Stimulated activated CD8-positive, alpha-beta memory T cell treated with anti-CD3 and anti-CD28 coated beads, Interleukin-4, amount 100 ng/mL, for 24 hours (primary cell): ENCODE data around the gene PNMT.
A peak's percentile ranks its signal among the peaks of the same experiment; 100 is the strongest.

Source experiments
- DNase-seq: peaks from one replicate; pipeline ENCODE4 v3.0.0-alpha.2; 2020; ENCODE audit warnings: low read depth

PNMT gene

DNA sequence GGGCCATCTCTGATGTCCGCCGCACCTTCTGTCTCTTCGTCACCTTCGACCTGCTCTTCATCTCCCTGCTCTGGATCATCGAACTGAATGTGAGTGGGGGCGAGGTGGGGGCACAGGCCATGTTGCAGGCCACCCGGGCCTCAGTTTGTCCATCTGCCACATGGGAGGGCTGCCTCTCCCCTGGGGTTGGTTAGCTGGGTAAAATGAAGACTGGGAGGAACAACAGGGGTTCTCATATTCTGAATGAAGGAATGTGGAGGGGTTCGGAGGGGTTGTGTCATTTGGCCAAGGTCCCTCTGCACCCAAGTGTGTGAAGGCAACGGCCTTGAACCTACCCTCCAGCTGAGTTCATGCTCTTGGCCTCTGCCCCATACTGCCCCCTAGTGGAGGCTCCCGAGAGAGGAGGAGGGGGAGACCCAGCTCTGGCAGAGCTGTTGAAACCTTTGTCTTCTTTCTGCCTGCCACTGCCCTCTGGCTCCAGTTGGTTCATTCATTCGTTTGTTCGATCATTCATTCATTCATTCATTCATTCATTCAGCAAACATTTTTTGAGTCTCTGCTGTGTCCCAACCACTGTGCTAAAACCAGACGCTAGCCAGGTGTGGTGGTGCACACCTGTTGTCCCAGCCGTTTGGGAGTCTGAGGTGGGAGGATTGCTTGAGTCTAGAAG lies 14.5 kb upstream of the PNMT start:
- peak; percentile 71 for DNase-seq

DNA sequence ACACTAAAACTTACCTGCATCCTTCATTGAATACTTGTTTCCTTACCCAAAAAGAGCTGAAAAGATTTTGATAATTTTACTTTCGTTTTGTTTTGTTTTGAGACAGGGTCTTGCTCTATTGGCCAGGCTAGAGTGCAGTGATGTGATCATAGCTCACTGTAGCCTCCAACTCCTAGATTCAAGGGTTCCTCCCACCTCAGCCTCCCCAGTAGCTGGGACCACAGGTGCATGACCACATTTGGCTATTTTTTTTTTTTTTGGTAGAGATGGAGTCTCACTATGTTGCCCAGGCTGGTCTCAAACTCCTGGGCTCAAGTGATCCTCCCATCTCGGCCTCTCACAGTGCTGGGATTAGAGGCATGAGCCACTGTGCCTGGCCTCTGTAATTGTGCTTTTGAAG lies 13.1 kb upstream of the PNMT start:
- DNase-seq: no peak

DNA sequence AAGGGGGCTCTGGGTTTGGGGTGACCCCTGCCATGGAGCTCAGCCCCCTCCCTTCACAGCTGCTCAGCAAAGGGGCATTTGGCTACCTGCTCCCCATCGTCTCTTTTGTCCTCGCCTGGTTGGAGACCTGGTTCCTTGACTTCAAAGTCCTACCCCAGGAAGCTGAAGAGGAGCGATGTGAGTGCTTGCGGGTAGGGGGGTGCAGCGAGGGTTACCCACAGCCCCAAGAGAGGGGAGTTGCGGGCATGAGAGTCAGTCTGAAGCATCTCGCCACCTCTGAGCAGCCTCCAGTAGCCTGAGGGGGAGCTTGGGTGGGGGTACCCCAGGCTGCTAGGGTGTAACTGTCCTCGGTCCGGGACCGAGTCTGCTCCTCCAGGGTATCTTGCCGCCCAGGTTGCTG lies 9.9 kb upstream of the PNMT start:
- no peak for DNase-seq

DNA sequence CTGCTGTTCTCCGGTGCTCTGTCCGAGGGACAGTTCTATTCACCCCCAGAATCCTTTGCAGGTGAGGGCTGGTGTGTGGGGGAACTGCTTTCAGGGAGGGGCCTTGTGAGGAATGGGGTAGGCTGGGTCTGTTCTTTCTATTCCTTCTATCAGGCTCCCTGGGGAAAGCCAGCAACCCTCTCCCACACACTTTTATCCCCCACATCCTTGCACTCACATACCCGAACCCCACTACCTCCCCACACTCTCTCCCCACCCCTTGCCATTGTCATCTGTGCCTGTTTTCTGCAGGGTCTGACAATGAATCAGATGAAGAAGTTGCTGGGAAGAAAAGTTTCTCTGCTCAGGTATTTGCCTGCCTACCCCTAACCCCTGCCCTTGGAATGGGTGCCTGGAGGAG lies 9.5 kb upstream of the PNMT start:
- no peak for DNase-seq

DNA sequence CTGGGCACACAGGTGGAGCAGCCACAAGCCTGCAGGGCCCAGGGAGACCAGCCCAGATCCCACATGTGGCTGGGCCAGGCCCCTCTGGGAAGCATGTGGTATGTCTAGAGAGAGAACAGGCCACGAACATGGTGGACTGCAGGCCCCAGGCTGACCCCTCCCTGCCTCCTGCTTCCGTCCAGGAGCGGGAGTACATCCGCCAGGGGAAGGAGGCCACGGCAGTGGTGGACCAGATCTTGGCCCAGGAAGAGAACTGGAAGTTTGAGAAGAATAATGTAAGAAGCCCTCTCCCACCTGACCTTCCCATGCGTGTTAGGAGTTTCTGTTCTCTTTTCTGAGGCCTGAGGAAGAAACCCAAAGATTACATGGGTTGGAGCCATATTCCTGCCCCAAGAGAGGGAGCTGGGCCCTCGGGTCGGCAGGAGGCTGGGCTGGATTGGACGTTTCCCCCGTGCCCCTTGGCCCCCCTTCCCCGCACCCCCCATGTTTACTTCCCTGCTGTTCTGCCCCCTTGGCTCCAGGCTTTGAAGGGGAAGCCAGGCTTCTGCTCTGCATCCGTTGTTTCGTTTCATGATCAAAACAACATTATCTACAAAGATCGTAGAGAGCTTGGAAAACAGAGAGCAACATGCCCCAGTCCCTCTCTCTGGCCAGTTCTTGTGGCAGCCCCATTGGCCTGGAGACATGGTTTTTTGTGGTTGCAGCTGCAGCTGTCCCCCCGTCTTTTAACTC lies 8.8 kb upstream of the PNMT start:
- no peak for DNase-seq

DNA sequence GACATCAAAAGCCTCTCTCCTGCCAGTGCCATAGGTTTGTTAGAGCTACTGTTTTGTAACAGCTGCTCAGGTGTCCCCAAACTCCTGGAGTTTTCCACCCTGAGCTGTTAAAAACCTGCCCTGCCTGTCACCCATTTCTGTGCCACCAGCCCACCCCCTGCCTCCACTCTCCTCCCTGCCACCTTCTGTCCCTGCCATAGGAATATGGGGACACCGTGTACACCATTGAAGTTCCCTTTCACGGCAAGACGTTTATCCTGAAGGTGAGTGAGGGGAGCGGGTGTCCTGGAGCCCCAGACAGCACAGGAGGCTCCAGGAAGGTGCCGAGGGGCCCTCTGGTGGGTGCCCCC lies 8.3 kb upstream of the PNMT start:
- DNase-seq: no peak

DNA sequence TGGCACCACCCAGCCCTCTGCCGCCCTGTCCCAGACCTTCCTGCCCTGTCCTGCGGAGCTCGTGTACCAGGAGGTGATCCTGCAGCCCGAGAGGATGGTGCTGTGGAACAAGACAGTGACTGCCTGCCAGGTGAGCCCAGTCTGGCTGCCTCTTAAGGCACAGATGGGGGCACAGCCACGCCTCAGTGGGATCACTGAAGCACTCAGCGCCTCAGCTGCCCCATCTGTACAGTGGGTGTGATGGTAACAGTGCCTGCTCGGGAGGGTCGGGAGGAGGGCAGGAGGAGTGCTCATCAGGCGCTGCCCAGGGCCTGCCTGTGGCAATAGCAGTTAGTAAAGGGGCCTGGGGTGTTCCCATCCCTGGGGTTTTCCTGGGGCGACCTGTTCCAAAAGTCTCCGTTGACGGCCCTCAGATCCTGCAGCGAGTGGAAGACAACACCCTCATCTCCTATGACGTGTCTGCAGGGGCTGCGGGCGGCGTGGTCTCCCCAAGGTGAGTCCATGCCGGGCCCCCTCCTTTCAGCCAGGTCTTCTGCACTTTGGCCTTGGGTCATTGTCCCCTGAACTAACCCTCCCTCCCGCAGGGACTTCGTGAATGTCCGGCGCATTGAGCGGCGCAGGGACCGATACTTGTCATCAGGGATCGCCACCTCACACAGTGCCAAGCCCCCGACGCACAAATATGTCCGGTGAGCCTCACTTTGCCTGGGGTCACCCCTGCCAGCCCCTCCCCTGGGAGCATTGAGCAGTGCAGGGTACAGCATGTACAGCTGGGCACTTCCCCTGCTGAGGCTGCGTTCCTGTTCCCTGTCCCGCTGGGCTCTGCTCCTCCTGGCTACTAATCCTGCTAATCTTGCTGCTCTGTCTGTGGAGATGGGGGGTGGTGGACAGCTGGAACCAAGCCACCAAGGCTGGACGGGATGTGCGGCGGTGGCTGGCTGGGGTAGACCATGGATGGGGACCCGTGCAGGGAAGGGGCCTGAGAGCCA lies 7.6 kb upstream of the PNMT start:
- no peak for DNase-seq

DNA sequence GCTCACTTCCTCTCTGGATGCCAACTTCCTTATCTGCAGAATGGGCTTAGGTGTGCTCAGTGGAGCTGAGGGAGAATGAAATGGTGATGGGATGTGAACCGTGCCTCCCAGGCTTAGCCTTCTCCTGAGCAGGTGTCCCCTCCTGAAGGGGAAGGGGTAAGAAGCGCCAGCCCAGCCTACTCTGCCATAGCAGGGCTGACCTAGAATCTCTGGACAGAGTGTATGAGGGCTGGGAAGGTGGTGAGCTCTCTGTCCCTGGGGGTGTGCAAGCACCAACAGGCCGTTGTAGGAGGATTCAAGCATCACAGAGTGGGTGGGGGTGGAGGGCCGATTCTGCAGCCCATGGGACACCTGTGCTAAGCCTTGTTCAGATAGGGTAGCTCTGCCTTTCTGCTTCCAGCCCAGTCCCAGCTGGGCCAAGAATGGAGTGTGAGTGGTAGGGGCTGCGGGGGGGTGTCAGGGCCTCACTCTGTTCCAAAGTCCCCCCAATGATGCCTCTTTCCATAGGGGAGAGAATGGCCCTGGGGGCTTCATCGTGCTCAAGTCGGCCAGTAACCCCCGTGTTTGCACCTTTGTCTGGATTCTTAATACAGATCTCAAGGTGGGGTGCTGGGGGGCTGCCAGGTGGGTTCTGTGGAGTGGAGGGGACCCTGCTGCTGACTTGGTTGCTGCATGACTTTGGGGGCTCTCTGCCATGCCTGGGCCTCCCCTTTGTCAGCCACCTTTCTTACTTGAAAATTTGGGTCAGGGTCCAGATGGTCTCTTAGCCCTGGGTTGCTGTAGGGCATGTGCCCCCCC lies 6.3 kb upstream of the PNMT start:
- DNase-seq: no peak

DNA sequence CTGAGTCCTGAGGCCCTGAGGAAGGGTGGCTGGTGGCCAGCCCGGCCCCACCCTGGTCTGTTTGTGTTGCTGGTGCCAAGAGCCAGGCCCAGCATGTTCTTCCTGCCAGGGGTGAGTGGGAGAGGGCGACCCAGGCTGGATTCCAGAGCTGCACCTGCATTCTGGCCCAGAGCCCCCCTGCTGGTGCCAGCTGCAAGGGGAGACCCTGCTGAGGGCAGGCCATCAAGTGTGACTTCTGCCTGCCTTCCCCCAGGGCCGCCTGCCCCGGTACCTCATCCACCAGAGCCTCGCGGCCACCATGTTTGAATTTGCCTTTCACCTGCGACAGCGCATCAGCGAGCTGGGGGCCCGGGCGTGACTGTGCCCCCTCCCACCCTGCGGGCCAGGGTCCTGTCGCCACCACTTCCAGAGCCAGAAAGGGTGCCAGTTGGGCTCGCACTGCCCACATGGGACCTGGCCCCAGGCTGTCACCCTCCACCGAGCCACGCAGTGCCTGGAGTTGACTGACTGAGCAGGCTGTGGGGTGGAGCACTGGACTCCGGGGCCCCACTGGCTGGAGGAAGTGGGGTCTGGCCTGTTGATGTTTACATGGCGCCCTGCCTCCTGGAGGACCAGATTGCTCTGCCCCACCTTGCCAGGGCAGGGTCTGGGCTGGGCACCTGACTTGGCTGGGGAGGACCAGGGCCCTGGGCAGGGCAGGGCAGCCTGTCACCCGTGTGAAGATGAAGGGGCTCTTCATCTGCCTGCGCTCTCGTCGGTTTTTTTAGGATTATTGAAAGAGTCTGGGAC lies 5.5 kb upstream of the PNMT start:
- no peak for DNase-seq

DNA sequence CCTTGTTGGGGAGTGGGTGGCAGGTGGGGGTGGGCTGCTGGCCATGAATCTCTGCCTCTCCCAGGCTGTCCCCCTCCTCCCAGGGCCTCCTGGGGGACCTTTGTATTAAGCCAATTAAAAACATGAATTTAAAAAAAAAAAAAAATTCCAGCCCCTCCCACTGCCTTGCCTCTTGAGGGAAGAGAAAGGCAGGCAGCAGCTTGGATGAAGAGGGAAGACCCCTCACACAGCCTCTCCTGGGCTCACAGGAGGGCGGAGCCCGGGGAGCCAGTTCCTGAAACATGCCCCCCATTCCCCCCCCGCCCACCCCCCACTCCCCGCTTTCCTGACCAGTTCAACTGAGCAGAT lies 4.9 kb upstream of the PNMT start:
- DNase-seq: no peak

DNA sequence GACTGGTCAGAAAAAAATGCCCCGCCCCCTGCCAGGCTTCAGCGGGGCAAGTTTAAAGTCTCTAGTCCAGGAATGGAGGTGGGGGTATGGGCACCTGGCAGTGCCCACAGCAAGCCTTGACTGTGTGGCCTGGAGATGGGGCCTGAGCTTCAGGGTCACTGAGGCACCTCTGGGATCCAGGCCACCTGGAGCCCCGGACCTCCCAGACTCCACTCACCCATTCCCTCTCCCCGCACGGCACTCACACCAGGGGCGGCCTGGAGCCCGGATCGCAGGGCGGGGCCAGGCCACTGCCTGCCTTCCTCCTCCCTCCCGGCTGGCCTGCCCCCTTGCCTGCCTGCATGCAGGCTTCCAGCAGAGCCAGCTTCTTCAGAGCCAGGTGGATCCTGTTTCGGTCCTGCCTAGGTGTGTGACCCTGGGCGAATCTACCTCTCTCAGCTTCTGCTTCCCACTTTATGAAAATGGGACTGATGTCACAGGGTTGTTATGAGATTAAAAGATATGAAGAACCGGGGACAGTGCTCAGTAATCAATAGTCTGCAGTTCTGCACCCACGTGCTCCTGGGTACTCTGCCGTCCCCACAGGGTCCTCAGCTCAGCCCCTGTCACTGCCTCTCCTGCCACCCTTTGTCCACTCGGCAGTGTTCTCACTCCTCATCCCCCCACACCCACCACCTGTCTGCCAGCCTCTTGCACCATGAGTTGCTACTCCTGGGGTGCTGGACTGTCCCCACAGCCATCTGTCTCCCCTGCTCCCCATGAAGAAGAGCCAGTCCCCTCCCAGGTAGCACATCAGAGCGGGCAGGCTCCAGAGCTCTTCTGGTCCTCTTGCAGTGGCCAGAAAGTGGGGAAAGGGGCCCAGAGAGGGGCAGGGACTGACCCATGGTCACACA lies 4.3 kb upstream of the PNMT start:
- DNase-seq: no peak

DNA sequence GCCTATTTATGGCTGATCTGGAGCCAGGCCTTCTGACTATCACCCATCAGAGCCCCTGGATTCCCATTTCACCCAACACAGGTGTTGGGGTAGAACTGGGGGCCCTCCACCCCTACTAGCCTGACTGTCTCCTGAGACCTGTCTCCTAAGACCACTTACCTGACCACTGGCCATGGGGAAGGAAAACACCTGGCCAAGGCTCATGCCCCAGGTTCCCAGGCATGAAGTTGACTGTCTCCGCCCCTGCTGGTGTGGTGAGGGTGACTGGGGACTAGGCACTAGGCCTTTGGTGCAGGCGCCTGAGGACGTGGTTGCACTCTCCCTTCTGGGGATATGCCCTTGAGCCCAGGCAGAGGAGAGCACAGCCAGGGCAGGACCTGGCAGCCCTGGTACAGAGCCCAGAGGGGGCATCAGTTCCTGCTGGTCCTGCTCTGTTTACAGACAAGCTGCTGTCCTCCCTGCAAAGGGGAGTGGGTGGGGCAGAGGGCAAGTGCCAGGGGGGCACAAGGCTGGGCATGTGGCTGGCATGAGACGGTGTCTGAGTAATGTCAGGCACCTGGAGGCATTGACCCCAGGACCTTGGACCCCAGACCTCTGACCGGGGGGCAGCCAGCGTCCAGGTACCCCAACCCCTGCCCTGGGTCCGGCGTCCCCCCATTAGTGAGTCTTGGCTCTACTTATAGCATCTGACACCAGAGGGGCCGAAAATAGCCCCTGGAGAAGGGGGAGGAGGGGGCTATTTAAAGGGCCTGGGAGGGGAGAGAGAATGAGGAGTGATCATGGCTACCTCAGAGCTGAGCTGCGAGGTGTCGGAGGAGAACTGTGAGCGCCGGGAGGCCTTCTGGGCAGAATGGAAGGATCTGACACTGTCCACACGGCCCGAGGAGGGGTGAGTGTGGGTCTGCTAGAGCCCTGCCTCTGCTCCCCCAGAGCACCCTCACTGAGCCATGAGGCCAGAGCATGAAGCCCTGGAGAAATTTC lies 3.4 kb upstream of the PNMT start, which contains the start of gene TCAP:
TCAP (plus strand) TSS at position 769 of the 981 bp plus-strand sequence; CDS start at position 780, 11 bp downstream.
- DNase-seq: no peak

DNA sequence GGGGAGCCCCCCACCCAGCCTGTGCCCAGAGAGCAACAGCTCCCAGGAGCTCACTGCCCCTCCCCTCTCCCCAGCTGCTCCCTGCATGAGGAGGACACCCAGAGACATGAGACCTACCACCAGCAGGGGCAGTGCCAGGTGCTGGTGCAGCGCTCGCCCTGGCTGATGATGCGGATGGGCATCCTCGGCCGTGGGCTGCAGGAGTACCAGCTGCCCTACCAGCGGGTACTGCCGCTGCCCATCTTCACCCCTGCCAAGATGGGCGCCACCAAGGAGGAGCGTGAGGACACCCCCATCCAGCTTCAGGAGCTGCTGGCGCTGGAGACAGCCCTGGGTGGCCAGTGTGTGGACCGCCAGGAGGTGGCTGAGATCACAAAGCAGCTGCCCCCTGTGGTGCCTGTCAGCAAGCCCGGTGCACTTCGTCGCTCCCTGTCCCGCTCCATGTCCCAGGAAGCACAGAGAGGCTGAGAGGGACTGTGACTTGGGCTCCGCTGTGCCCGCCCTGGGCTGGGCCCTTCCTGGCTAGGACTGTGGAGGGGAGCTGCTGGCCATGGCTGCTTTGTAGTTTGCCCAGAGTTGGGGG lies 2.5 kb upstream of the PNMT start:
- DNase-seq: no peak

DNA sequence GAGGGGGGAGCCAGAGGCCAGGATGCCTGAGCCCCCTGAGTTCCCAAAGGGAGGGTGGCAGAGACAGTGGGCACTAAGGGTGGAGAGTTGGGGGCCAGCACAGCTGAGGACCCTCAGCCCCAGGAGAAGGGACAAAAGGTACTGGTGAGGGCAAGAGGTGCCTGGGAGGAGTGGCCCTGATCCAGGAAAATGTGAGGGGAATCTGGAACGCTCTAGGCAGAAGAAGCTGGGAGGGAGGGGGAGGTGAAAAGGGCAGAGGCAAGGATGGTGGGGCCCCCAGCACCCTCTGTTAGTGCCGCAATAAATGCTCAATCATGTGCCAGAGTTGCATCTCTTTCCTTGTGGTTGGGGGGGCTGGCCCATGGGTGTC lies 2.0 kb upstream of the PNMT start:
- no peak for DNase-seq

DNA sequence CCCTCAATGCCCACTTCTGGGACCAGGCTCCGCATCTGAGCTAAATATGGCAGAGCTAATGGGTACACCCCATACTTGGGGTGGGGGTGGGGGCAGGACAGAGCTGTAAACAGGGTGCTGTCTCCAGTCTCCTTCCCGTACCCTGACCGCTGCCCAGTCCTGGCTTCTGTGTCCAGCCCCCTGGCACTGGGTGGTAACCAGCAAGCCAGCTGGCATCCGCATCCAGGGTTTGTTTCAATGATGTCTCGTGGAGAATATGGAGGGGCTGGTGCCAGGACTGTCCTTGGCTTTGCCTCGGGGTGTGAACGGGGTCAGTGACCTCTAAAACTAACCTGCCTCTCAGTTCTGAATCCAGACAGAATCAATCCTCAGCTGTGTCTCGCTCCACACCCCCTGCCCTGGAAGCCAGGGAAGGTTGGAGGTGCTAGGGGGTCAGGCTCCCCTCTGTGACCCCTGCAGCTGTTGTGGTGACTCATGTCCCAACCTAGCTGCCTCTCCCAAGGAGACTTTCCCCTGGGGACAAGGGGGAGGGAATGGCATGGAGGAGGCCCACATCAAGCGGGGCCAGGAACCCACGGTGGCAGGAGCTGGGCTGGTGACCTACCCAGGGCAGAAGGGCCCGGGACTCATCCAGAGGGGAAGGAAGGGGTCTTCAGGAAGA lies 1.5 kb upstream of the PNMT start:
- DNase-seq: no peak

DNA sequence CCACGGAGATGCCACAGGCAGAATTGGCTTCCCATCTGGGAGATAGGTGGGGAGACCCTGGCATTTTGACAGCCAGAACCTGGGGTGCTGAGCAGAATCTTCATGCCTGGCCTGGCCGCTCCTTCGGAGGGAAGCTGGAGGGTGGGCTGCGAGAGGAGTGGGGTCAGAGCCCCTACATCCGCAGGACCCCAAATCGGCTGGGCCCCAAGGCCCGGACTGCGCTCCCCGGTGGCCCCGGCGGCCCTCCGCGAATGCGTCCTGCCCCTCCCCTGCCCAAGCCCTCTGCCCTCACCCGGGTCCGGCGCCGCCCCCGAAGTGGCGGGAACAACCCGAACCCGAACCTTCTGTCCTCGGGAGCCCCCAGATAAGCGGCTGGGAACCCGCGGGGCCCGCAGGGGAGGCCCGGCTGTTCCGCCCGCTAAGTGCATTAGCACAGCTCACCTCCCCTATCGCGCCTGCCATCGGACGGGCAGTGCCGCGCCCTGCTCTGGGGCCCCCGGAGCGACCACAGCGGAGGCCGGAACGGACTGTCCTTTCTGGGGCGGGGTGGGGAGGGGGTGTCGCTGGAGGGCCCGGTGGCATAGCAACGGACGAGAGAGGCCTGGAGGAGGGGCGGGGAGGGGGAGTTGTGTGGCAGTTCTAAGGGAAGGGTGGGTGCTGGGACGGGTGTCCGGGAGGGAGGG lies 850 bp upstream of the PNMT start:
- DNase-seq: no peak
